GM19468 (cell line): ENCODE results near the gene SNN.

Source experiments
- ATAC-seq: cut with Tn5 transposase; IDR thresholded peaks from one replicate; pipeline ENCODE4 v1.9.1; 2021; ENCODE audit warnings: mild to moderate bottlenecking, moderate library complexity, moderate number of reproducible peaks; ENCODE audit not compliant: unreplicated experiment; ENCODE audit errors: extremely low read depth

Gene SNN

DNA sequence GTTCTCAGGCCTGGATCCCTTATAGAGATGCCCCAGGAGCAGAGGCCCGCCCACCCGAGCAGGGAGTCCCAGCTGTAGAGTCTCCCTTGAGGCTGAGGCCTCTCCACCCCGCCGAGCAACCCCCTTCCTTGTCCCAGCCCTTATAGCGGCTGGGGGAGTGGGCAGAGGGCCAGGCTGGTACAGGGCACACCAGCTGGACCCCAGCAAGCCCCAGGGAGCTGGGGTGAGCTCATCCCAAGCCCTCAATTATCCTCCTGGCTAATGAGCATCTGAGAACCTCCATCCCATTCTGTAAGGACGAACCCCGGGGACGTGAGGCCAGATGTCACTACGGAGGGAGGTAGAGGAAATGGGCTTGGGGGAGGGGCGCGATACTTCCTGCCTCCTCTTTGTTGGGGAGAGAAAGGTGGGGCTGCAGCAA lies 3.2 kb upstream of the SNN start:
- no peak for ATAC-seq

DNA sequence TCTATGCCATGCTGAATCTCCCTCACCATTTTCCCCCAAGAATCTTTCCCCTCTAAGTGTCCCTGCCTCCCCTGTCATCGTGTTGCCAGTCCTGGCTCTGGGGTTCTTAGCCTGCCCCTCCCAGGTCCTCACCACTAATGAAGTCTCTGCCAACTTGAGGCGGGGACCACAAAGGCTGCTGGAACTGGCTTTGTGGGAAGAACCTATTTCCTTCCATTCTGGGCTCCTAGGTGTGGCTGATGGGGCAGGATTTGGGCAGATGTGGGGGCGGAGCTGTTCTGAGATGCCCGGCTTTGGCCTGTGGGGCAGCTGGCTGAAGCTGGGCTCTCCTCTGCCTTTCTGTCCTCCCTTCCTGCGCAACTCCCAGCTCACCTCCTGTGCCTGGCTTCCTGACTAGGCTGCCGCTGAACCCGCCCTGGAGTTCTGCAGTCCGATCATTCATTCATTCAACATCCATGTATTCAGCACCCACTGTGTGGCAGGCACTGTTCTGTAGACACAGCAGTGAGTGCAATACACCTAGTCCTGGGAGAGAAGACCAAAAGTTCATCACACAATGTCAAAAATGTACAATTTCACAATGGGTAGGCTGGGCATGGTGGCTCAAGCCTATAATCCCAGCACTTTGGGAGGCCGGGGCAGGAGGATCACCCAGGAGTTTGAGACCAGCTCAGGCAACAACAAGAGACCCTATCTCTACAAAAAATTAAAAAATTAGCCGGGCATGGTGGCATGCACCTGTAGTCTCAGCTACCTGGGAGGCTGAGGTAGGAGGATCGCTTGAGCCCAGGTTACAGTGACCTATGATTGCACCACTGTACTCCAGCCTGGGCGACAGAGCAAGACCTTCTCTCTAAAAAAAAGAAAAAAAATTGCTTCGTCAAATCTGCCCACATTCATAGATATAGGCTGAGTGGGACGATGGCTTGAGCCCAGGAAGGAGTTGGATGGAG lies 1.9 kb upstream of the SNN start:
- no peak for ATAC-seq

- no peak for ATAC-seq
Measured at GRCh38 chr16:11667221-11667823, 933 bp upstream of the SNN start.

DNA sequence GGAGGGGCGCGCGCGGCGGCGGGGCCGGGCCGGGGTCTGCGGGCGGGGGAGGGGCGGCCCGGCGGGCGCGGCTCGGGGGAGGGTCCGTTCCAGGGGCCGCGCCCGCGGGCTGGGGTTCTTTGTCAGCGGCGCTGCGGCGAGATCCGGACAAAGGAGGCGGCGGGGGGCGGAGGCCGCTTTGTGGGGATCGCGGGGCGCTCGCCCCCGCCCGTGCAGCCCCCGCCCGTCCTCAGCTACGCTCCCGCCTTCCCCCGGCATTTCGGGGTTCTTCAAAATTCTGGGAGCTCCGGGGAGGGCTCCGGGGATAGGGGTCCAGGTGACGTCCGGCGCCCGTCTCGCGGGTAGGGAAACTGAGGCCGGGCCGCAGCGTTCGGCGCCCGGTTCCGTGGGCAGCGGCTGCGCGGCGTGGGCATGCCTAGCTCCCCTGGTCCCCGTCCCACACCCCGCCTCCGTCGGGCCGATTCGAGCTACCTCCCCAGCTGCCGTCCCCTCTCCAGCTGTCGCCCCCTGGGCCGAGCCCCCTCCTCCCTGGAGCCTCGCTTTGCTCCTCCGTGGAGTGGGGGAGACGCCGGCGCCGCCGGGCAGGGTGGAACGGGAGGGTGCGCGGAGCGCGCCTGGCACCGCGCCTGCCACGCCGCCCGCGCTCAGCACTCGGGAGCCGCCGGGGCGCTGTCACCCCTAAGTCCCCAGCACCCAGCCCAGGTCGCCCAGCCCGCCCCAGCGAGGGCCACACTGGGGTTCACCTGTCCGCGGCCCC lies 546 bp downstream of the SNN start:
- ATAC-seq = no peak

GRCh38 chr16:11669380-11670146 lies 1.3 kb downstream of the SNN start:
- ATAC-seq = no peak

DNA sequence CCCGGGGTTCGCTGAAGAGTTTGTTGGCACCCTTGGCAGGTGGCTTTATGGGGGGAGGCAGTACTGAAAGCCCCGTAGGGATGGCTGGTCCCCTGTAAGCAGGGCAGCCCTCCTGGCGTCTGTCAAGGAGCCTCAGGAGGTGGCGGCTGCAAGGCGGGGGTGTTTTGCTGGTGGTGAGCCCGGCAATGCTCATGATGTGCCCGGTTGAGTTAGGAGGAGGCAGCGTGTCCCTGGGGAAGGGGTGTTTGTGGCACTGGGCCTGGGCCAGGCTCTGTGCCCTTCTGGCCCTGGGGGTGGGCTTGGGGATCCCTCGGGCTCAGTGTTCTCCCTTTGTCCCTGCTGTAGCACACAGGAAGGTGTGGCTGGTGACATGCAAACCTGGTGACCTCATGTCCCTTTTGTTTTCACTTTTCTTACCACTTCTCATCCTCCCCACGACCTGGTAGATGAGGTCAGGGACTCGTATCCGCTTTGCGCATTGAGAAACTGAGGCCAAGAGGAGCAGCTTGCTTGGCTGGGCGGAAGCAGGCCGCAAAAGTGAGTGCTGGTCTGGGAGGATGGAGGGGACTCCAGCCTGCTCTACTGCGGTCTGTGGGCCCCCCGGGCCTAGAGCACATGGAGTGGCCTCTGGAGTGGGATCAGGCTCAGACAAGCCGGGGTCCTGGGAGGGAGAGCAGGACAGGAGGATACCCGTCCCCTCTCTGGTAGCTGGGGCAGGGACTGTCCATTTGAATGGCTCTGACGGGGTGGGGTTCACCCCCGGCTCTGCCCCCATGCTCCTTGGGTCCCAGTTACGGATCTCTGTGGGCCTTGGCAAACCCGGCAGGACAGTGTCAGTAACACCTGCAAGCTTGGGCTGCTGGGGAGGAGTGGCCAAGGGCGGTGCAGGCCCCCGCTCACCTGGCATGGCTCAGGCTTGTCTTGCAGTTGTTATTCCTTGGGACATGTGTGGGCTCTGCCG lies 2.2 kb downstream of the SNN start:
- no peak for ATAC-seq

DNA sequence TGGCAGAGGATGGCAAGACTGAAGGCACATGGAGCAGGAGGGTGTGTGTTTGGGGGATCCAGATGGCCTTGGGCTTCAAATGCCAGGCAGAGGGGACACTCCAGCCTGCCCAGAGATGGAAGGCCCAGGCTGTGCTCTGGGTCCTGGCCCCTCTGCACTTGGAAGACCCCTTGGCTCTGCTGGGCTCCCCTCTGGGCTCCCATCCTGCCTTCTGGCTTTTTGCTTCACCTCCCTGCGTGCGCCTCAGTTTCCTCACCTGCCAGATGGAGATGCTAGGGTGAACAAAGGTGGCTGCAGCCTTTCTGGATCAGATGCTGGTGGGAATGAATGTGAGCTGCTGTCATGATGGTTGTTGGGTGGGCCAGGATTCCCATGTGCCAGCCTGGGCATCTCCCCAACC lies 3.0 kb downstream of the SNN start:
- ATAC-seq = no peak

GRCh38 chr16:11671676-11672075 lies 3.4 kb downstream of the SNN start:
- no peak for ATAC-seq

DNA sequence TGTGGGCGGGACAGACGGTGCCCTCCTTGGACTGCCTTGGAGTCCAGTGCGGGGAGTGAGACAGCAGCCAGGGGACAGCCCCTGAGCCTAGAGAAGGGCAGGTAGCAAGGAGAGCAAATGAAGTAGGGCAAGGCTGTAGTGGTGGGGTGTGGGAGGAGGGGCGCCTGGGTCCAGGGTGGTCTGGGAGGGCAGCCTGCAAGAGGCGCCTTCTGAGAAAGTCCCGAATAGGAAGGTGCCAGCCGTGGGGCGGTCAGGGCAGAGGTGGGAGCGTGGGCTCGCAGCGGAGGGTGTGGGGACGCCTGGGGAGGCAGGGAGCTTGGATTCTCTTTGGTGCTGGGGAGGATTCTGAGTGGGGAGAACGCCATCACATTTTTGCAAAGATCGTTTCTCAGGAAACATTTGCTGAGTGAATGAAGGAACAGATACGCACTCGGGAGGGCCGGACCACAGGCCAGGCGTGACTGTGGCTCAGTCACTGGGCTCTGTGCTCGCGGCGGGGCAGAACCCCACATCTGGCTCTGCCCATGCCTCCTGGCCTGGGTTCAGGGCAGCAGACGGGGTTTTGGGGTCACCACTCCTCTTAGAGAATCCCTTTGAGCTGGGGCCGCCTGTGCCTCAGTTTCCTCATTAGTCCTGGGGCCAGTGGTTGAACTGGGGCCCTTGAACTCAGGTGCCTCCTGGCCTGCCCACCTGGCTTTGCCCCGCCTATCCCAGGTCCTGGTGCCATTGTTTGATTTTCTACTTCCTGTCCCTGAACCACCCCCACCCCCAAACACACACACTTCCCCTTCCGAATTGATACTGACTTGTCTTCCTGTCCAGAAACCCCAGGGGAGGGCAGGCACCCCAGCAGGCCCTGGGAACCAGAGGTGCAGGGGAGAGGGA lies 4.2 kb downstream of the SNN start:
- no peak for ATAC-seq

GRCh38 chr16:11673091-11674000 lies 5.1 kb downstream of the SNN start:
- ATAC-seq = no peak

- no peak for ATAC-seq
Measured at GRCh38 chr16:11674001-11674817, 6.0 kb downstream of the SNN start.

GRCh38 chr16:11674818-11675560 lies 6.7 kb downstream of the SNN start:
- ATAC-seq = no peak

DNA sequence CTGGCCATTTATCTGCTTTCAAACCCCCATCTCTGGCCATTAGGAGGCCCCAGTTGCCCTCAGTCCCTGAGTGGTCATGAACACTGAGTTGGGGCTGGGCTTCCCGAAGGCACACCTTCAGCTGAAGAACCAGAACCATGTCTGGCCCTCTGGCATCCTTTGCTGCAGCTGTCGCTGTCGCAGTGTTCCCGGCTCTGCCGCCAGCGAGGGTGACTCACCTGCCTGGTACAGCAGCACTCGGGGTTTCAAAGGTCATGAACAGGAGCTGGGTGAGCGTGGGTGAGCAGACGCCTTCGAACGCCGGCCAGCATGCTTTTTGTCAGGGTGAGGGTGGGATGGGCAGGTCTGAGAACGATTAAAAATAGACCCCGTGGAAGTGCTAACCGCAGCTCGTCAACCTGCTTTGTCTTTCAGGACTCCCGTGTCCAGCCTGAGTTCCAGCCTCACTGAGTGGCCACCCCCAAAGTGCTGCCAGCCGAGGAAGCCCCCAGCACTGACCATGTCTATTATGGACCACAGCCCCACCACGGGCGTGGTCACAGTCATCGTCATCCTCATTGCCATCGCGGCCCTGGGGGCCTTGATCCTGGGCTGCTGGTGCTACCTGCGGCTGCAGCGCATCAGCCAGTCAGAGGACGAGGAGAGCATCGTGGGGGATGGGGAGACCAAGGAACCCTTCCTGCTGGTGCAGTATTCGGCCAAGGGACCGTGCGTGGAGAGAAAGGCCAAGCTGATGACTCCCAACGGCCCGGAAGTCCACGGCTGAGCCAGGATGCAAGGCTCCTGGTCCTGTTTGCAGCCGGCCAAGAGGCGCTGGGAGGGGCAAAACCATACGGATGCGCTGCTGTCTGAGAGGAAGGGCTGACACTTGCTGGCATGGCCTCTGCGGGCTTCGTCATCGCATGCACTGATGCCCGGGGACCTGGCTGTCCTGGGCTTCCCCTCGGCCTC lies 7.6 kb downstream of the SNN start:
- ATAC-seq = no peak

- no peak for ATAC-seq
Measured at GRCh38 chr16:11676799-11677198, 8.5 kb downstream of the SNN start.
